KMS-11 (cell line): ENCODE measurements around the gene CCDC136.

Experiments
- H2AFZ ChIP-seq: fragments of 200-600 bp; sonication (generic); 2 replicates; pipeline ENCODE4 v1.6.1; 2016; ENCODE audit warnings: antibody characterized with exemption, mixed run types, low read depth
- H3K27ac ChIP-seq: fragments of 200-600 bp; sonication (generic); 2 replicates; pipeline ENCODE4 v1.6.1; 2016; ENCODE audit warnings: mild to moderate bottlenecking, mixed run types
- H3K27me3 ChIP-seq: fragments of 200-600 bp; sonication (generic); 2 replicates; pipeline ENCODE4 v1.6.1; 2017; ENCODE audit warnings: mild to moderate bottlenecking, low read depth, mixed run types, moderate library complexity; ENCODE audit not compliant: insufficient read depth
- H3K36me3 ChIP-seq: fragments of 200-600 bp; sonication (generic); 2 replicates; pipeline ENCODE4 v1.6.1; 2017; ENCODE audit warnings: mild to moderate bottlenecking, mixed run types; ENCODE audit not compliant: insufficient read depth
- H3K4me1 ChIP-seq: fragments of 200-600 bp; sonication (generic); 2 replicates; pipeline ENCODE4 v1.6.1; 2016; ENCODE audit warnings: mild to moderate bottlenecking, low read depth, mixed run types; ENCODE audit not compliant: poor library complexity, severe bottlenecking
- H3K4me2 ChIP-seq: fragments of 200-600 bp; sonication (generic); 2 replicates; pipeline ENCODE4 v1.7.0; 2016; ENCODE audit warnings: mild to moderate bottlenecking, mixed run types
- H3K4me3 ChIP-seq: fragments of 200-600 bp; sonication (generic); IDR thresholded peaks from 2 replicates; pipeline ENCODE4 v1.6.1; 2017; ENCODE audit warnings: low read depth, low read length, mixed read lengths; ENCODE audit not compliant: insufficient read depth
- H3K79me2 ChIP-seq: fragments of 200-600 bp; sonication (generic); 2 replicates; pipeline ENCODE4 v1.6.1; 2016; ENCODE audit warnings: low read depth, mixed run types; ENCODE audit not compliant: insufficient read depth
- H3K9ac ChIP-seq: fragments of 200-600 bp; sonication (generic); 2 replicates; pipeline ENCODE4 v1.6.1; 2016; ENCODE audit warnings: mild to moderate bottlenecking, mixed run types
- H4K20me1 ChIP-seq: fragments of 200-600 bp; sonication (generic); 2 replicates; pipeline ENCODE4 v1.6.1; 2016; ENCODE audit warnings: mild to moderate bottlenecking, mixed run types; ENCODE audit not compliant: insufficient read depth
- CTCF ChIP-seq: fragments of 200-600 bp; sonication (generic); conservative IDR thresholded peaks from 2 replicates; pipeline ENCODE4 v1.6.1; 2017; ENCODE audit warnings: low read depth, mild to moderate bottlenecking, antibody characterized with exemption, low read length, moderate library complexity, mixed read lengths

The CCDC136 gene

GRCh38 chr7:128837521-128837921, 45.8 kb downstream of the CCDC136 start:
- H3K4me3 ChIP-seq: no peak overlapping the region
- no peak overlapping the region for H3K9ac ChIP-seq
- H3K4me2 ChIP-seq: no peak overlapping the region
- H3K36me3 ChIP-seq: no peaks in the 10 kb centered on the region
- peaks cover 7% of the 10 kb centered on the region for H3K4me1 ChIP-seq
- no peak overlapping the region for H2AFZ ChIP-seq
- peaks cover 15% of the 10 kb centered on the region; the same call in 1 of the 2 replicates for H3K27me3 ChIP-seq
- no peaks in the 10 kb centered on the region for H4K20me1 ChIP-seq
- H3K79me2 ChIP-seq: no peaks in the 10 kb centered on the region
- H3K27ac ChIP-seq: no peak overlapping the region
- TF ChIP-seq CTCF: no peak

- H3K79me2 ChIP-seq: no peaks in the 10 kb centered on the region
- H3K27ac ChIP-seq: no peak overlapping the region
- no peak overlapping the region for H3K4me2 ChIP-seq
- no peaks in the 10 kb centered on the region for H3K36me3 ChIP-seq
- H3K9ac ChIP-seq: no peak overlapping the region
- peaks cover 7% of the 10 kb centered on the region for H3K4me1 ChIP-seq
- peaks cover 8% of the 10 kb centered on the region; the same call in 1 of the 2 replicates for H3K27me3 ChIP-seq
- H3K4me3 ChIP-seq: no peak overlapping the region
- H2AFZ ChIP-seq: no peak overlapping the region
- TF ChIP-seq CTCF: no peak
- no peaks in the 10 kb centered on the region for H4K20me1 ChIP-seq
Measured at GRCh38 chr7:128838109-128838779, 46.5 kb downstream of the CCDC136 start.

GRCh38 chr7:128838981-128839731, 47.4 kb downstream of the CCDC136 start:
- TF ChIP-seq CTCF: no peak
- H3K4me2 ChIP-seq: no peak overlapping the region
- no peak overlapping the region for H3K4me3 ChIP-seq
- peaks cover 7% of the 10 kb centered on the region for H3K4me1 ChIP-seq
- no peak overlapping the region for H3K27ac ChIP-seq
- H3K79me2 ChIP-seq: no peaks in the 10 kb centered on the region
- H3K9ac ChIP-seq: no peak overlapping the region
- H3K36me3 ChIP-seq: no peaks in the 10 kb centered on the region
- no peaks in the 10 kb centered on the region for H4K20me1 ChIP-seq
- H2AFZ ChIP-seq: no peak overlapping the region
- peaks cover 2% of the 10 kb centered on the region; the same call in 1 of the 2 replicates for H3K27me3 ChIP-seq

GRCh38 chr7:128839751-128840177, 48.0 kb downstream of the CCDC136 start:
- no peaks in the 10 kb centered on the region for H3K36me3 ChIP-seq
- no peak overlapping the region for H3K4me3 ChIP-seq
- H3K27me3 ChIP-seq: no peaks in the 10 kb centered on the region; the same call in 1 of the 2 replicates
- H3K79me2 ChIP-seq: no peaks in the 10 kb centered on the region
- no peak for TF ChIP-seq CTCF
- H3K4me1 ChIP-seq: peaks cover 7% of the 10 kb centered on the region
- H3K4me2 ChIP-seq: no peak overlapping the region
- no peaks in the 10 kb centered on the region for H4K20me1 ChIP-seq
- no peak overlapping the region for H2AFZ ChIP-seq
- no peak overlapping the region for H3K27ac ChIP-seq
- no peak overlapping the region for H3K9ac ChIP-seq
